Tibial artery (tissue), 4 donors: Measurements from ENCODE around the gene OR5D16.
"Not testable (repeated sequence)": the region's sequence is repeated elsewhere in the genome, so short reads cannot be mapped to it uniquely, and the experiment has no call there.

Experiments
- DNase-seq, 2 donors: peaks; one replicate each; pipeline ENCODE4 v3.0.0-alpha.2; 2019
- H3K27ac ChIP-seq, 2 donors: fragments of 200-600 bp; sonication (generic) in 1 of 2; 1 replicate in 1 of 2; 2 replicates in 1 of 2; pipeline ENCODE4 v1.5.1; 2018 to 2019; ENCODE audit warnings: mild to moderate bottlenecking in 1 of 2
- H3K27me3 ChIP-seq, 2 donors: fragments of 200-600 bp; sonication (generic) in 1 of 2; one replicate each; pipeline versions ENCODE4 v1.5.1 to v1.6.0; 2016 to 2019
- H3K36me3 ChIP-seq, 3 donors: fragments of 200-600 bp; sonication (generic) in 2 of 3; one replicate each; pipeline ENCODE4 v1.5.1; 2016 to 2019; ENCODE audit warnings: mild to moderate bottlenecking in 2 of 3
- H3K4me1 ChIP-seq, 4 donors: fragments of 200-600 bp; sonication (generic) in 2 of 4; 1 replicate in 3 of 4; 2 replicates in 1 of 4; pipeline ENCODE4 v1.5.1; 2016 to 2019
- H3K4me3 ChIP-seq, 2 donors: fragments of 200-600 bp; sonication (generic) in 1 of 2; 1 replicate in 1 of 2; 2 replicates in 1 of 2; pipeline ENCODE4 v1.5.1; 2018 to 2019; ENCODE audit warnings: mild to moderate bottlenecking in 2 of 2
- H3K9me3 ChIP-seq, 3 donors: fragments of 200-600 bp; sonication (generic) in 1 of 3; one replicate each; pipeline ENCODE4 v1.5.1; 2016 to 2019
- intact Hi-C: fragments of 100-400 bp; cut with DNase I; formaldehyde crosslinking; loops from one replicate; pipeline ENCODE4 v1.15.0; 2023; ENCODE audit warnings: low total_unique reads

Gene OR5D16

GRCh38 chr11:55882997-55883396, 44.4 kb downstream of the OR5D16 start, which contains the start of gene TRIM51:
Gene TRIM51 (plus strand): TSS chr11:55883297. CDS start chr11:55885429, 2,132 bp downstream.
- H3K27ac ChIP-seq, H3K4me3 ChIP-seq, H3K27me3 ChIP-seq, intact Hi-C loops, H3K36me3 ChIP-seq, H3K9me3 ChIP-seq, DNase-seq, H3K4me1 ChIP-seq: not testable (repeated sequence)

GRCh38 chr11:55884995-55885394, 46.4 kb downstream of the OR5D16 start:
- H3K4me3 ChIP-seq, H3K9me3 ChIP-seq, H3K4me1 ChIP-seq, H3K36me3 ChIP-seq, H3K27me3 ChIP-seq, H3K27ac ChIP-seq, intact Hi-C loops, DNase-seq: not testable (repeated sequence)

GRCh38 chr11:55885481-55885880, 46.9 kb downstream of the OR5D16 start:
- H3K27me3 ChIP-seq, H3K36me3 ChIP-seq, H3K4me3 ChIP-seq, DNase-seq, H3K27ac ChIP-seq, H3K9me3 ChIP-seq, intact Hi-C loops, H3K4me1 ChIP-seq: not testable (repeated sequence)
